ENCODE measurements around the gene PCDHGC5. TPM values are rescaled to one million over a fixed set of nuclear protein-coding genes. Genes with fewer than 3 reads are reported as not detected.

The PCDHGC5 gene
- total and polyA plus RNA-seq, 2 experiments from 2014 or later: 0.16 to 1.5 TPM

DNA sequence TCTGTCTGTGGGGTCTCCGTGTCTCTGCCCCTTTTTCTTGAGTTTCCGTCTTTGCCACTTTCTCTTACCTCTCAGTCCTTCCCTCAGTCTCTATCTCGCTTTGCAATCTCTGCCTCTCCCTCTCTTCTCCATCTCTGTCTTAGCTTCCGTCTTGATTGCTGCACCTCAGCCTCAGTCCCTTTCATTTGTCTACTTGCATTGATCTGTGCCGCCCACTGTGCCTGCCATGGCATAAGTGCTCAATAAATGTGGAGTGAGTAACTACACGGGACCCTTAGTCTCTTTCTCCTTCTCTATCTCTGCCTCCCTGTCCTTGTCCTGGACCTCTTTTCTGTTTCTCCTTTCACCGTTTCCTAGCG lies 6.6 kb downstream of the PCDHGC5 start (continued):
- TF ChIP-seq, protein P1, sequence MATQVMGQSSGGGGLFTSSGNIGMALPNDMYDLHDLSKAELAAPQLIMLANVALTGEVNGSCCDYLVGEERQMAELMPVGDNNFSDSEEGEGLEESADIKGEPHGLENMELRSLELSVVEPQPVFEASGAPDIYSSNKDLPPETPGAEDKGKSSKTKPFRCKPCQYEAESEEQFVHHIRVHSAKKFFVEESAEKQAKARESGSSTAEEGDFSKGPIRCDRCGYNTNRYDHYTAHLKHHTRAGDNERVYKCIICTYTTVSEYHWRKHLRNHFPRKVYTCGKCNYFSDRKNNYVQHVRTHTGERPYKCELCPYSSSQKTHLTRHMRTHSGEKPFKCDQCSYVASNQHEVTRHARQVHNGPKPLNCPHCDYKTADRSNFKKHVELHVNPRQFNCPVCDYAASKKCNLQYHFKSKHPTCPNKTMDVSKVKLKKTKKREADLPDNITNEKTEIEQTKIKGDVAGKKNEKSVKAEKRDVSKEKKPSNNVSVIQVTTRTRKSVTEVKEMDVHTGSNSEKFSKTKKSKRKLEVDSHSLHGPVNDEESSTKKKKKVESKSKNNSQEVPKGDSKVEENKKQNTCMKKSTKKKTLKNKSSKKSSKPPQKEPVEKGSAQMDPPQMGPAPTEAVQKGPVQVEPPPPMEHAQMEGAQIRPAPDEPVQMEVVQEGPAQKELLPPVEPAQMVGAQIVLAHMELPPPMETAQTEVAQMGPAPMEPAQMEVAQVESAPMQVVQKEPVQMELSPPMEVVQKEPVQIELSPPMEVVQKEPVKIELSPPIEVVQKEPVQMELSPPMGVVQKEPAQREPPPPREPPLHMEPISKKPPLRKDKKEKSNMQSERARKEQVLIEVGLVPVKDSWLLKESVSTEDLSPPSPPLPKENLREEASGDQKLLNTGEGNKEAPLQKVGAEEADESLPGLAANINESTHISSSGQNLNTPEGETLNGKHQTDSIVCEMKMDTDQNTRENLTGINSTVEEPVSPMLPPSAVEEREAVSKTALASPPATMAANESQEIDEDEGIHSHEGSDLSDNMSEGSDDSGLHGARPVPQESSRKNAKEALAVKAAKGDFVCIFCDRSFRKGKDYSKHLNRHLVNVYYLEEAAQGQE (IDR thresholded peaks at IDR 0.05; ENCODE audit: unreplicated experiment): no peak

DNA sequence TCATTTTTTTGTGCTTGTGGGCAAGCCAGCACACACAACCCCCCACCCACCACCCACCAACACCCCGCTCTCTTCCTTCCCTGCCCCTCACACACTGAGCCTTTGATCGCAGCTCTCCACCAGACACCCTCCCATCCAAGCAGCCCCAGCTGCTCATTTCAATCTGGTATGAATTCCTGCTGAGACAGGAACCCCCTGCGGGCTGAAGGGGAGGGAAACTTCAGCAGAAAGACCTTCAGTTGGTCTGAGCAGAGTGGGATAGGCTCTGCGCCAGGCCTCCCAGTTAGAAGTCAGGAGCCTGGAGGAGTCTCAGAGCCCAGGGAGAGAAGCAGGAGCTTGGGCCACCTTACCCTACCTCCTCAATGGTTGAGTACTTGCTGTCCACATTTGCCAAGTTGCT lies 7.2 kb downstream of the PCDHGC5 start:
- no peak for TF ChIP-seq ZNF114 (CRISPR knock-in tag; IDR thresholded peaks at IDR 0.05)
- TF ChIP-seq, protein P2, sequence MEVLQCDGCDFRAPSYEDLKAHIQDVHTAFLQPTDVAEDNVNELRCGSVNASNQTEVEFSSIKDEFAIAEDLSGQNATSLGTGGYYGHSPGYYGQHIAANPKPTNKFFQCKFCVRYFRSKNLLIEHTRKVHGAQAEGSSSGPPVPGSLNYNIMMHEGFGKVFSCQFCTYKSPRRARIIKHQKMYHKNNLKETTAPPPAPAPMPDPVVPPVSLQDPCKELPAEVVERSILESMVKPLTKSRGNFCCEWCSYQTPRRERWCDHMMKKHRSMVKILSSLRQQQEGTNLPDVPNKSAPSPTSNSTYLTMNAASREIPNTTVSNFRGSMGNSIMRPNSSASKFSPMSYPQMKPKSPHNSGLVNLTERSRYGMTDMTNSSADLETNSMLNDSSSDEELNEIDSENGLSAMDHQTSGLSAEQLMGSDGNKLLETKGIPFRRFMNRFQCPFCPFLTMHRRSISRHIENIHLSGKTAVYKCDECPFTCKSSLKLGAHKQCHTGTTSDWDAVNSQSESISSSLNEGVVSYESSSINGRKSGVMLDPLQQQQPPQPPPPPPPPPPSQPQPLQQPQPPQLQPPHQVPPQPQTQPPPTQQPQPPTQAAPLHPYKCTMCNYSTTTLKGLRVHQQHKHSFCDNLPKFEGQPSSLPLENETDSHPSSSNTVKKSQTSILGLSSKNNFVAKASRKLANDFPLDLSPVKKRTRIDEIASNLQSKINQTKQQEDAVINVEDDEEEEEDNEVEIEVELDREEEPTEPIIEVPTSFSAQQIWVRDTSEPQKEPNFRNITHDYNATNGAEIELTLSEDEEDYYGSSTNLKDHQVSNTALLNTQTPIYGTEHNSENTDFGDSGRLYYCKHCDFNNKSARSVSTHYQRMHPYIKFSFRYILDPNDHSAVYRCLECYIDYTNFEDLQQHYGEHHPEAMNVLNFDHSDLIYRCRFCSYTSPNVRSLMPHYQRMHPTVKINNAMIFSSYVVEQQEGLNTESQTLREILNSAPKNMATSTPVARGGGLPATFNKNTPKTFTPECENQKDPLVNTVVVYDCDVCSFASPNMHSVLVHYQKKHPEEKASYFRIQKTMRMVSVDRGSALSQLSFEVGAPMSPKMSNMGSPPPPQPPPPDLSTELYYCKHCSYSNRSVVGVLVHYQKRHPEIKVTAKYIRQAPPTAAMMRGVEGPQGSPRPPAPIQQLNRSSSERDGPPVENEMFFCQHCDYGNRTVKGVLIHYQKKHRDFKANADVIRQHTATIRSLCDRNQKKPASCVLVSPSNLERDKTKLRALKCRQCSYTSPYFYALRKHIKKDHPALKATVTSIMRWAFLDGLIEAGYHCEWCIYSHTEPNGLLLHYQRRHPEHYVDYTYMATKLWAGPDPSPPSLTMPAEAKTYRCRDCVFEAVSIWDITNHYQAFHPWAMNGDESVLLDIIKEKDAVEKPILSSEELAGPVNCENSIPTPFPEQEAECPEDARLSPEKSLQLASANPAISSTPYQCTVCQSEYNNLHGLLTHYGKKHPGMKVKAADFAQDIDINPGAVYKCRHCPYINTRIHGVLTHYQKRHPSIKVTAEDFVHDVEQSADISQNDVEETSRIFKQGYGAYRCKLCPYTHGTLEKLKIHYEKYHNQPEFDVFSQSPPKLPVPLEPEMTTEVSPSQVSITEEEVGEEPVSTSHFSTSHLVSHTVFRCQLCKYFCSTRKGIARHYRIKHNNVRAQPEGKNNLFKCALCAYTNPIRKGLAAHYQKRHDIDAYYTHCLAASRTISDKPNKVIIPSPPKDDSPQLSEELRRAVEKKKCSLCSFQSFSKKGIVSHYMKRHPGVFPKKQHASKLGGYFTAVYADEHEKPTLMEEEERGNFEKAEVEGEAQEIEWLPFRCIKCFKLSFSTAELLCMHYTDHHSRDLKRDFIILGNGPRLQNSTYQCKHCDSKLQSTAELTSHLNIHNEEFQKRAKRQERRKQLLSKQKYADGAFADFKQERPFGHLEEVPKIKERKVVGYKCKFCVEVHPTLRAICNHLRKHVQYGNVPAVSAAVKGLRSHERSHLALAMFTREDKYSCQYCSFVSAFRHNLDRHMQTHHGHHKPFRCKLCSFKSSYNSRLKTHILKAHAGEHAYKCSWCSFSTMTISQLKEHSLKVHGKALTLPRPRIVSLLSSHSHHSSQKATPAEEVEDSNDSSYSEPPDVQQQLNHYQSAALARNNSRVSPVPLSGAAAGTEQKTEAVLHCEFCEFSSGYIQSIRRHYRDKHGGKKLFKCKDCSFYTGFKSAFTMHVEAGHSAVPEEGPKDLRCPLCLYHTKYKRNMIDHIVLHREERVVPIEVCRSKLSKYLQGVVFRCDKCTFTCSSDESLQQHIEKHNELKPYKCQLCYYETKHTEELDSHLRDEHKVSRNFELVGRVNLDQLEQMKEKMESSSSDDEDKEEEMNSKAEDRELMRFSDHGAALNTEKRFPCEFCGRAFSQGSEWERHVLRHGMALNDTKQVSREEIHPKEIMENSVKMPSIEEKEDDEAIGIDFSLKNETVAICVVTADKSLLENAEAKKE (CRISPR knock-in tag; IDR thresholded peaks at IDR 0.05): 0 out of 2 replicates have a peak, but pooled peaks have one; percentile 1

More for the DNA sequence above, 7.2 kb downstream of the PCDHGC5 start:
- H4K20me1 ChIP-seq (replicated peaks; ENCODE audit: insufficient read depth): no peaks in the 10 kb centered on the region
- ATAC-seq (peak; percentile 6), DNase-seq (ENCODE audit: low spot score) (peak; percentile 45)
- no peak overlapping the region for H2AFZ ChIP-seq
- Mint-ChIP-seq H3K9me3 (no peaks in the 10 kb centered on the region), H3K4me3 (peak overlapping the region; percentile 30; the same call in 1 of the 3 replicates), H3K36me3 (ENCODE audit: low read depth) (peaks cover 17% of the 10 kb centered on the region), H3K27me3 (ENCODE audit: insufficient read depth, low read depth, poor library complexity) (peaks cover 43% of the 10 kb centered on the region), H3K4me1 (peaks cover 45% of the 10 kb centered on the region), H3K27ac (no peak overlapping the region; the same call in 1 of the 2 replicates)
- no peaks in the 10 kb centered on the region for H3K79me2 ChIP-seq (replicated peaks; ENCODE audit: insufficient read depth)
- peak overlapping the region; percentile 79 for H3K4me2 ChIP-seq
- H3K4me1 ChIP-seq (ENCODE audit: insufficient read depth): peaks cover 39% of the 10 kb centered on the region
- peaks cover 37% of the 10 kb centered on the region for H3K27me3 ChIP-seq (ENCODE audit: insufficient read depth)
- no peaks in the 10 kb centered on the region for H3K36me3 ChIP-seq (ENCODE audit: insufficient read depth)
- peak overlapping the region; percentile 22 for H3K4me3 ChIP-seq
- 0 out of 2 replicates have a peak, but pooled peaks cover 10% of the 10 kb centered on the region for H3F3A ChIP-seq (replicated peaks; ENCODE audit: low read depth)
- no peak overlapping the region for H3K27ac ChIP-seq (ENCODE audit: low read depth)
- H3K9me2 ChIP-seq (ENCODE audit: insufficient read depth): no peaks in the 10 kb centered on the region; the same call in 1 of the 2 replicates
